ENCODE data around the gene CADPS. TPM values are rescaled to one million over a fixed set of nuclear protein-coding genes. Genes with fewer than 3 reads are reported as not detected.

Gene CADPS
- total RNA-seq, 1 donor from 2014 or later: not detected

DNA sequence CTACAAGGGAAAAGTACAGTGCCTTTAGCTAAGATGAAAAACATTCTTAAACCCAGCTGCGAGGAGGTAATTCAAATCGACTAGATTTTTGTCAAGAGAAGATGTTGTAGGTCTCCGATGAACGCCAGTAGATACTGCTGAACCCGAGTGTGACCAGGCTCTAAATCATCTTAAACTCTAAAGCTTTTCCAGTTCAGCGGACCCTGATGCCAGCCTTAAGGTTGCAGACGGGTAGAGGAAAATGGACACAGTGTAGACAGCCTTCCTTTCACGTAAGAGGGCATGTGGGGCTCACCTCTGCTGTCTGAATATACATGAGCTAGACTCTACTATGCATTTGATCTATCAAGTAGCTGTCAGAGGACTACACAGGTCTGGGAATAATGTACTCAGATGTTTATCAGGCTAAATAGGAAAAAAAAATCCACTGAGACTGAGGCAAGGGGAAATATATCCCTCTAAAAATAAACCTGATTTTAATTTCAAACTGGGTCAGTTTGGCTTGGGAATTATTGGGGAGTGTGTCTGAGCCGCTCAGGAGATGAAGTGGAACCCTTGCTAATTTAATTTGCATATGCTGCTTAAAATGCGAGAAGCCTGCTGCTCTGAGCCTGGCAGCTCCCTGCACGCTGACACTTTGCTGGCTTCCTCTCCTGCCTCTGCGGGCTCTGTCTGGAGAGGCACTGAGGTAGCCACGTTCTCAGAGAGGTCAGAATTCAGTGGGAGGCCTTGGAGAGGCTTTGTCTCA is 151.9 kb downstream of the CADPS start:
- H3K9me3 ChIP-seq: no peaks in the 10 kb centered on the region
- H3K4me3 ChIP-seq: no peak overlapping the region
- no peaks in the 10 kb centered on the region for H3K36me3 ChIP-seq
- H3K27ac ChIP-seq: no peak overlapping the region
- no peak for DNase-seq (ENCODE audit: low spot score in 2 of 2)
- no peaks in the 10 kb centered on the region for H3K27me3 ChIP-seq
- intact Hi-C loops (cut with DNase I): no loop called here
- H3K4me1 ChIP-seq: no peaks in the 10 kb centered on the region
- TF ChIP-seq, protein P1, sequence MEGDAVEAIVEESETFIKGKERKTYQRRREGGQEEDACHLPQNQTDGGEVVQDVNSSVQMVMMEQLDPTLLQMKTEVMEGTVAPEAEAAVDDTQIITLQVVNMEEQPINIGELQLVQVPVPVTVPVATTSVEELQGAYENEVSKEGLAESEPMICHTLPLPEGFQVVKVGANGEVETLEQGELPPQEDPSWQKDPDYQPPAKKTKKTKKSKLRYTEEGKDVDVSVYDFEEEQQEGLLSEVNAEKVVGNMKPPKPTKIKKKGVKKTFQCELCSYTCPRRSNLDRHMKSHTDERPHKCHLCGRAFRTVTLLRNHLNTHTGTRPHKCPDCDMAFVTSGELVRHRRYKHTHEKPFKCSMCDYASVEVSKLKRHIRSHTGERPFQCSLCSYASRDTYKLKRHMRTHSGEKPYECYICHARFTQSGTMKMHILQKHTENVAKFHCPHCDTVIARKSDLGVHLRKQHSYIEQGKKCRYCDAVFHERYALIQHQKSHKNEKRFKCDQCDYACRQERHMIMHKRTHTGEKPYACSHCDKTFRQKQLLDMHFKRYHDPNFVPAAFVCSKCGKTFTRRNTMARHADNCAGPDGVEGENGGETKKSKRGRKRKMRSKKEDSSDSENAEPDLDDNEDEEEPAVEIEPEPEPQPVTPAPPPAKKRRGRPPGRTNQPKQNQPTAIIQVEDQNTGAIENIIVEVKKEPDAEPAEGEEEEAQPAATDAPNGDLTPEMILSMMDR (IDR thresholded peaks at IDR 0.05): no peak

DNA sequence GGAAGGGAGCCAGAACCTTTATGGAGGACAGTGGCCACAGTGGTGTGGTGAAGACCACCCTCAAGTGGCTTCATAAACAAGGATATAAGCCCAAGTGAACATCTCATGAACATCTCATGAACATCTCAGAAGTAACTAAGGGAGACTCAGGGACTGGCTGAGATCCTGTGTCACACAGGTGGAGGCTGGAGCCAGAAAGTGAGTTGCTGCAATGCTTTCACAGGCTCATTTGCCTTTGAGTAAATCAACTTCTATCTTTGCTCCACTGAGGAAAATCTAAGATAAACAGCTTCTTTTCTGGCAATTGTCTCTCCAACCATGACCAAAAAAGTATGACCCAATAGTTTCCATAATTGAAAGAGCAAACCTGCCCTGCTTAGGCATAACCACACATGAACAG is 152.9 kb downstream of the CADPS start:
- intact Hi-C loops (cut with DNase I): no loop called here
- no peak overlapping the region for H3K27ac ChIP-seq
- H3K9me3 ChIP-seq: no peaks in the 10 kb centered on the region
- no peak overlapping the region for H3K4me3 ChIP-seq
- TF ChIP-seq, protein P1 (IDR thresholded peaks at IDR 0.05): no peak
- H3K4me1 ChIP-seq: no peaks in the 10 kb centered on the region
- DNase-seq (ENCODE audit: low spot score in 2 of 2): no peak
- H3K27me3 ChIP-seq: no peaks in the 10 kb centered on the region
- H3K36me3 ChIP-seq: no peaks in the 10 kb centered on the region

DNA sequence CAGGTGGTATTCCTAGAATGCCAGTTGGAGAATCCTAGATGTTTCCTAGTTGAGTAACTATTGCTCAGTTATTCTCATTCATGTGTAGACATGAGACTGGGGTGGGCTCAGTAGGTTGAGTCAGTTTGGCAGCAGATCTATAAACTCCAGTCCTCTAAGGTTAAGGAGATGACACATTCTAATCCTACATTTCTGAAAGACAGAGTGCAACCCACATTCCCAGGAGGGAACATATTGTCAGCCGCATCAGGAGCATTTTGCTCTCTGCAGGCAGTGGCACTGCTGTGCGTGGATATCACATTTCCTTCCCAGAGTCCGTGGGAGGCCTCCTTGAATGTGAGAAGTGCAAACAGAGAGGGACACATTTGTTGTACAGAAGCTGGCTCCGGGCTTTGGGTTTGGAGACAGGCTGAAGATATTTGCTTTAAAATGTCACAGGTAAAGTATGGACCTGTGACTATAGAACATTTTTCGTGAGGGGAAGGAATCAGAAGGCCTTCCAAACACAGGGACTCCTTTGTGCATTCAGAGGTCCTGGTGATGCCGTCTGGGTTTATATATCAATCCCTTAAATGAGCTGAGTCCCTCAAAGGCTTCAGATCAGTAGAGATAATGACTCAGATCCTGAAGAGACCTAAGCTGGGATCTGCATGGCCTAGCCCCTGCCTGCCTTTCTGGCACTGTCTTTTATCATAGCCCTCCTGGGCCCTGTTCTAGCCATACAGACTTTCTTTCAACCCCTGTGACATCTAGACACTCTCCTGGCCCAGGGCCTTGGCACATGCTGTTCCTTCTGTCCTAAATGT is 156.5 kb downstream of the CADPS start:
- H3K9me3 ChIP-seq: no peaks in the 10 kb centered on the region
- no peaks in the 10 kb centered on the region for H3K36me3 ChIP-seq
- no peaks in the 10 kb centered on the region for H3K27me3 ChIP-seq
- no peaks in the 10 kb centered on the region for H3K4me1 ChIP-seq
- H3K4me3 ChIP-seq: no peak overlapping the region
- H3K27ac ChIP-seq: no peak overlapping the region
- intact Hi-C loops (cut with DNase I): no loop called here
- TF ChIP-seq, protein P1 (IDR thresholded peaks at IDR 0.05): no peak
- no peak for DNase-seq (ENCODE audit: low spot score in 2 of 2)

DNA sequence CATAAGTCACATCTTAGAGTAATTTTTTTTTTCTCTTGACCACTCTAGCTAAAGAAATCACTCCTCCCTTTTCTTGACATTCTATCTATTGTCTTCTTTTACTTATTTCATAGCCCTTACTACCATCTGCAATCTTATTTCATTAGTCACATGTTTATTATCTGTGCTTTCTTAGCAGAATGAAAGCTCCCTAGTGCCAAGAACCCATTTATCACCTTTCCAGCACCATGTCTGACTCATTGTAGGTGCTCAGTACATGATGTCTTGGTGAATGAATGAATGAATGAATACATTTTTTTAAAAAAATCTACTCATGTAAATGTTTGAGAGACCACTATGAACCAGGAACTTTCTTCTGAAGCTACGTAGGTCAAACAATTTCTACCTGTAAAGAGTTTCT is 157.2 kb downstream of the CADPS start:
- Histone ChIP-seq H3K4me3 (no peak overlapping the region), H3K27me3 (no peaks in the 10 kb centered on the region), H3K36me3 (no peaks in the 10 kb centered on the region), H3K4me1 (no peaks in the 10 kb centered on the region), H3K9me3 (no peaks in the 10 kb centered on the region), H3K27ac (no peak overlapping the region)
- DNase-seq (ENCODE audit: low spot score in 2 of 2): no peak
- intact Hi-C loops (cut with DNase I): no loop called here
- TF ChIP-seq, protein P1 (IDR thresholded peaks at IDR 0.05): no peak

DNA sequence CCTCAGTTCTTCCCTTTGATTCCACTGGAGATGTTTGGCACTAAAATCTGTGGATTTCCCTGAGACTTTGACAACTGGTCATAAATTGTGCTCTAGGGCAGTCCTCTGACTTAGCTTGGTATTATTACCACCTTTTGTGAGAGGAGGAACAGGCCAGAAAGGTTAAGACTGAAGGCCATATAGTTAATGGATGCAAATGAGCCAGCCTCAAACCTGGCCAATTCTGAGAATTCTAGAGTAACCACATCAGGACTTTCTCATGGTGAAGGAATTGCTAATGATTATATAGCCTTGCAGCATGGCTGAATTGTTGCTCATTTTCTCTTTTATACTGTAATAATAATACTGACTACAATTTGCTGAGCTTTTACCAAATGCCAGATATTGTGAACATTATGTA is 162.5 kb downstream of the CADPS start:
- no peaks in the 10 kb centered on the region for H3K27me3 ChIP-seq
- TF ChIP-seq, protein P1 (IDR thresholded peaks at IDR 0.05): no peak
- no peaks in the 10 kb centered on the region for H3K9me3 ChIP-seq
- no peak overlapping the region for H3K27ac ChIP-seq
- intact Hi-C loops (cut with DNase I): no loop called here
- no peaks in the 10 kb centered on the region for H3K36me3 ChIP-seq
- no peaks in the 10 kb centered on the region for H3K4me1 ChIP-seq
- DNase-seq (ENCODE audit: low spot score in 2 of 2): no peak
- H3K4me3 ChIP-seq: no peak overlapping the region
